ENCODE measurements around the gene ARPP21.

ARPP21 gene

DNA sequence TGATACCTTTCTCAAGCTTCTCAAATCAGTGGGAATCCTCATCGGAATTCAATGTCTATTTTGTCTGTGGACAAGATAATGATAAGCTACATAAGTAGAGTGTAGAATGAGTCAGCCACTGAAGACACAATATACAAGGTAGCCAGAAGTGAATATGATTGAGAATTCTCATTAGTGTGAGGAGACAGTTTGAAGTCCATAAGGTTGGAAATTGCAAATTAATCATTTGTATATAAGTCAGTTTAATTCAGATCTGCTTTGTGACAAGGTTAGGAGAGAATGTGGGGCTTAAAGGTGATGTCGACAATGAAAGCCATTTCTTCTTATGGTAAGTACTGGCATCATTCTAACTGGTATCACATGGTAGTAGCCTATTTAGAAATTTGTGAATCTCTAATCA is 4.2 kb downstream of the ARPP21 start:
- no peak for DNase-seq

DNA sequence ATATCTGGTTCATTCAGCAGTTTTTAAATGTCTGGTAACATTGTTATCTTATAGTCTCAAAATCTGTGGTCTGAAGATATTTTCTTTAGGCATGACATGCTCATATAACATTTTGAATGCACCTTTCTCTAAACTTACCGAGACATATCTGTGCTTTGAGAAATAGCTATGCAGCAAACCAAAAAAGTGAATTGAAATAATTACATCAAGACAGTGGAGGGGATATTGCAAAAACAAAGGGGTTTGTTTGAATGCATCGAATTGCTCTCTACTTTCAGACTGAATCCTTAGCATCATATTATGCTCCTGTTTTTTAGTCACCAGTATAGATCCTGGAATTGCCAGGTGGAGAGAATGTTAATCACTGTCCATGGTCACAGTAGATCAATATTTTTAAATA is 5.1 kb downstream of the ARPP21 start:
- DNase-seq: no peak

DNA sequence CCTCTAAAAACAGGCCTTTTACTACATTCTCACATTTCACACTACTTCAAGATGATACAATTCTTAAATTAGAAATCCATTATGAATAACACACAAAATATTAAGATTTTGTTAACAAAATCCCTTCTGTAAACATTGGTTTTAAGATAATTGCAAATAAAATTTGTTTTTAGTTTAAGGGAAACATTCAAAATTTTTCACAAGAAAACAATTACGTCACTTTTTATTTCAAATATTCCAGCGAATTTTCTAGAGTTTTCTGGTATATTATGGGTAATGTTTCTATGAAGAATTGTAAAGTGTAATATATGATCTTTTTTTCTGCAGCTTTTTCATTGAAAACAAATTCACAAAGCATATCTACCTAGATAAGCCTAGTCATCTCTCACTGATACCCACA is 5.9 kb downstream of the ARPP21 start:
- DNase-seq: no peak

DNA sequence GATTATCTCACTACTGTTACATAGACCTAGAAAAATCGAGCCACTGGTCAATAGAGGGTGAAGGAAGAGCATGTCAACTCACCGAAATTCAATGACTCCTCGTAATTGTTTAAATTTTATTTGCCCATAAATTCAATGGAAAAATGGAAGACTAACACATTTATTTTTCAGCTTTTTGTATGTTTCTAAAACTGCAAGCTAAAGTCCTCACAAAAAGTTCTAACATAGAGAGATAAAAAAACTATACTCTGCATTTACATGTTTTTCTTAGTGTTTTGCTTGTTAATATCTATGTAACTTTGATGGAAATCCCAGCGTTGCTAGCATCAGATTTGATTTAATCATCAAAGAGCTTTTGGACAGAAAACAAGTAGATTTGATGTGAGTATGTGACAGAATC is 6.8 kb downstream of the ARPP21 start:
- no peak for DNase-seq

DNA sequence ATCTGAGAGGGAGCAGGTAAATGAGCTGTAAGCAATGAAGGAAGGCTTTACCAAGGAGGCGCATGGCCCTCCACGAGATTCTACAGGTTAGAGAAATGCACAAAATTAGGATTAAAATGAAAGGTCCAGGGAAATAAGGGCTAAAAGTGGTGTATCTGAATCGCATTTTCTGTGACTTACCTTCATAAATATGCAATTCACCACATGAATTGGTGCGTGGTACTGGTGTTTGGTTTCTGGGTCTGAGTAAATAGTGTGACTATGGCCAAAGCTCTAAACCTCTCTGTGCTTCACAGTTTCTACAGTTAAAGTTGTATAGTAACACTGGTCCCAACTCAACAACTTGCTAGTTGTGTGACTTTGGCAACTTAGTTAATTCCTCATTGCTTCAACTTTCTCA is 8.1 kb downstream of the ARPP21 start:
- DNase-seq: no peak

DNA sequence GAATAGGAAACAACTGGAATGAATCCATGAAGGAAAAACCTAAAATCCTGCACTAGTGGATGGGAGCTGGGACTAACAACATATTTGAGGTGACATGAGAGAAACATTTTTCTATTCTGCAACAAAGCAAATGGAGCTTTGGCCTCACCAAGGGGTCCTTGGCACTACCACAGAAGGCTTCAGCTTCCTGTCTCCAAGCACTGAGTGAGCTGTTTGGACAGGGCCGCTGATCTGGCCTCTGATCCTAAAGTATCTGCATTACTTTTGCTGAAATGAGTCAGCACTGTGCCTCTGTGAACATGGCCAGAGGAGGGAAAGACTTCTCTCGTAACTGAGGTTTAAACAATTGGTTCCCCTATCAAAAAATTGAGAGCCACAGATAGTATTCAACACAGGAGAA is 9.0 kb downstream of the ARPP21 start:
- DNase-seq: no peak

DNA sequence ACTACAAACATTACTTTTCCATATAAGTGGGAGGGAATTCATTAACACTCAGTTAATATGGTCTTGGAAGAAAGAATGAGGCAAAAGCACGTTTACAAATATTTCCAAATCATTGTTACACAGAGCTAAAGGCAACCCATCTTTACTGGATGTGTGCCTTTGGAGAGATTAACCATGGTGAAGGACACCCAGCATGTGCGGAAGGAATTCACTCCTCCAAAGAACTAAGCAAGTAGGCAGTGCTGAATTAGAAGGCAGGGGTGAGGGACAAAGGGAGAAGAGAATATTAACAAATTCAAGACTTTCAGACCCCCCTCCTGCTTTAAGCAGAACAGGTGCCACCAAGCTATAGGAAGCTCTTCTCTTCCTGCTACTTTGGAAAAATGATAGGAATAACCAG is 10.1 kb downstream of the ARPP21 start:
- no peak for DNase-seq

DNA sequence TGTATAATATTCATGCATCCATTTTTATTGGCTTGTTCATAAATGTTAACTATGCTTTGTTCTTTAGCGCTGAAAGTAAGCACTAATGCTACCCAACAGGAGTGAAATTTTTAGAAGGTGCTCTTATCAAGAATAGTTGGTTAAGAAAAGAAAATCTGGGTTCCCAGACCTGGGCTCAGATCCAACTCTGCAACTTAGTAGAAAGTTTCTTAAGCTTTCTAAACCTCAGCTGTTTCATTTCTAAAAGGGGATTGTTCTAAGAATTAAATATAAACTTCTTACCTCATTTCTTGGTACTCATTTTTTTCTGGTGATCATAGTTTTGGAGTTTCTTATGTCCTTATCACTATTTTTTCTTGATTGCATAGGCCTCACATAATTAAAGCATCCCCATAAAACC is 12.1 kb downstream of the ARPP21 start:
- no peak for DNase-seq

DNA sequence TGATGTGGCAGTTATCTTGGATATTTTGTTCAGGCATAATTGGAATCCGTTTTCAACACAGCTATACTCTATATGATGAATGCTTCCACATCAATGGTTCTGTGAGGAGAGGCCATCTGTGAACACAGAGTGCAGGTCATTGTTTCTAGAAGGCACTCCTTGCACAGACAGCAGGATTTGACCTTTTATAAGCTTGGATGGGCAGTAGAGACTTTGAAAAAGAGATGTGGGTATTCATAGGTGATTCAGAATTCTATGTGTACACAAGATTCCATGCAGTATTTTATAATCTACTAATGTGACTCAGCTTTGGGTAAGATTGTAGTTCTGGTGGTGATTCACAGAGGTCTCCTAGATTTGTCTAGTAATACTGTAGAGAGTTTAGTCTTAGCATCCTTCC is 12.5 kb downstream of the ARPP21 start:
- no peak for DNase-seq

DNA sequence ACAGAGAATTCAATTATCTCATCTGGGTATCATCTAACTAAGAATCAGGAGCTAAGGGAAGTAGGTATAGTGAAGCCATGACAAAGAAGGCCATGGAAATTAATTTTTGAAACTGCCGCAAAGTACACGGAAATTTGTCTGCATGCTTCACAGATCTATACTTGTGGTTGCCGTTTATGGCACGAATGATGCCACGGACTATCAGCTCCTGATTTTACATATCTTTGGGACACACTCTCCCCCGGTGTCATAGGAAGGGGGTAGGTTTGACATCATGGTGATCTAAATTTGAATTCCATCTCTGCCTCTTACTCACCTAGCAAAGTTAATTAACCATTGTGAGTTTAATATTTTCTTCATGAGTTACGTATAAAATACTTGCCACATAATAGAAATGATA is 14.0 kb downstream of the ARPP21 start:
- no peak for DNase-seq

DNA sequence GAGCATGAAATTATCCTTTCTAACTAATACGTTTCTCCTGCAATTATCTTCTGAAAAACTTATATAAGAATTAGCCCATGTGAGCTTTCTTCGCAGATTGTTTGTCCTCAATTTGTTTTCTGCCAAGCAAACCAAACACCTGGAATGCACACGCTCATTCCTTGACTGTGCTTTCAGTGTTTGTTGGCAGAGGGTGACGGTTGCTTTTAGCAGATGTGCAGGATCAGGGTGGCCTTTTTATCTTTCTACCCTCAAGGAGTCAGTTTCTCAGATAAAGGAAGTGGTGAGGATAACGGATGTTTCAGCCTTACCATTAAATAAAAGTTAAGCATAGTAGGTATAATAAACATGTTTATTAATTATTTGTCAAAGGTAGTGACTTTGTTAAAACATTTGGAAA is 15.2 kb downstream of the ARPP21 start:
- DNase-seq: no peak

DNA sequence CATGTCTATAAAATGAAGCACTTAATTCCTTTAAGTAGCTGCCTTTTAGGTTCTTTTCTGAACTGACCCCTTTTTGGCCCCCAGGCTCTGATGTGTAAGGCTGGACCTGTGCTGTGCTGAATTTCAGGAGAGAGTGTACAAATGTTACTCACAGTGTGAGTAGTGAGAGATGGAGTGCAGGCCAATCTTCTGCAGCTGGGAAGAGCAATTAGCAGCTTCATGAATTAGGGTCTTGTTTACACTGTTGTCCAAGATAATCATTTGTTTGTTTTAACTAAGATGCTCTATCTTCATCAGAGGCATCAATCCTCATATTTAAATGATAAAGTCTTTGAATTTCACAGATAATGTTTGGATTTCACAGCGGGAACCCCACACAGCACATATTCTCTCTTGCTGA is 19.4 kb downstream of the ARPP21 start:
- no peak for DNase-seq

DNA sequence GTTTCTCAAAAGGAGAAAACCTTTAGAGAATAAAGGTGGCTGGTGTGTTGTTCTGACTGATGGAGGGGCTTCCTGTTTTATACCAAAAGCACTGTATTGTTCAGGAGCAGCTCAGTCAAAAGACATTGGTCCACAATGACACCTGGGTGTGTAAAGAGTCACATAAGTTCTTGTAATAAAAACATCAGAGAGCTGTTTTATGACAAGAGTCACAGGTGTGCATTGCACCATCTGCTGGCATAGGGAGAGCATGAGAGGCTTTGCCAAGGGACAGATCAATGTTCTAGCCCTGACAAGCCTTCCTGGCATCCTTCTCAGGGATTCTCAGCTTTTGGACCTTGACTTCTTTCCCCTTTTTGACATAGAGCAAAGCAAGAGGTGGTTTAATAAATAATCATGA is 20.4 kb downstream of the ARPP21 start:
- DNase-seq: no peak

DNA sequence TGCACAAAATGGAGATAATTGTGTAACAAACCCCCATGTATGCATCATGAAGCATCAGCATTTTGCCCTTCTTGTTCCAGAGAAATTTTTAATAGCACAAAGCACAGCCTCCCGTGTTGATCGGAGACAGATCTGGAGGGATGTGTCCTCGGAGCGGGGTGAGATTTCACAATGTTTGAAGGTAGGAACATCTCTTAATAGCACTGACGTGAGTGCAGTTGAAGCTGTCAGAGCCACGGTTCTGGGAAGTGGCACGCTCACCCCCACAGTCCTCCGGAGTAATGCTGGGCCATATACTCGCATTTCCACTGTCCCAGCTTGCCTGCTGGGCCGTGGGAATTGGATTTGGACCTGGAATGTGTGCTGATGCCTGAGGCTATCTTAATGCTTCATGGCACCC is 24.1 kb downstream of the ARPP21 start:
- DNase-seq: no peak

DNA sequence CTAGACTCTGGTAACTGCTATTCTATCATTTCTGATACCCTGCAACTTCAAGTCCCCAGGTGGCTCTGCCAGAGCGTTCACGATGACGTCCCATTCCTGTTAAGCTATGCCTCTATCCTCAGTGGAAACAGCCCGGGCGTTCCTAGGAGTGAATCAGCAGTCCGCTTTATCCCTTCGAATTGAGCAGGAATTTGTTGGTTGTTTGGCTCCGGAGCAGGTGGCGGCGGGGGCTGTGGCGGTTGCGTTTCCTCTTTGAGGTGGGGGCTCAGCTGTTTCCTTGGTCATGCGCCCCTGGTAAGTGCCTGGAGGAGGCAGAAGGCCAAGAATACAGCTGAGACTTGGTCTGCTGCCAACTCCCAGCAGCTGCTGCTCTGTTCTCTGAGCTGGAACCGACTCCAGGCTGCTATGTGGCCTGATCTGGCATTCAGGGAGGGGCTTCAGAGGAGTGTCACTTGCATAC is 25.2 kb downstream of the ARPP21 start:
- DNase-seq: no peak

DNA sequence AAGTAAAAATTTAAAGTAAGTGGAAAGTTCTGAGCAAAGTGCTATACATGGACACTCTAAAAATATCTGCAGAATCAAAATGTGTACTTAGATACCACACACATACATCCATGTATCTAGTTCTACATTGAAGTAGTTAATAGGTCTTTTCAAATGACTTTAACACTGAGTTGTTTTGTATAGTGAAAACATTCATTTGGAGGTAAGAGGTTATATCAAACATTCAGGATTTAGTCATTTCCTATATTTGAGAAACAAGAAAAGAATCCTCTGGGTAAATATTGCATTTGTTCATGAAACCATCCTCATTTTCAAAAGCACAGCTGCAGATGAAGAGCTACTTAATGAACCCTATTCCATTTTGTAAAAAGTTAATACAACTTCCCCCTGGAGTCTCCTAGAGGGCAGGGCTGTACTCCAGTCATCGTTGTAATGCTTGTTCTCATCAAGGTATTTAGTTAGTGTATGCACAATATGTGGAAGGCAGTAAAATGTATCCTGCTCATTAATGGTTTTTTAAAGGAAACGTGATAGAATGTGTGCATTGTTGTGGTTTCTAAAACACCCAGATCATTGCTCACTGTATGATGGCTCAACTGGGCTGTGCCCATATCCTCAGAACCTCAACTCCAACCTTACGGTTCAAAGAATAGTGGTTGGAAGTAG is 26.2 kb downstream of the ARPP21 start:
- no peak for DNase-seq

DNA sequence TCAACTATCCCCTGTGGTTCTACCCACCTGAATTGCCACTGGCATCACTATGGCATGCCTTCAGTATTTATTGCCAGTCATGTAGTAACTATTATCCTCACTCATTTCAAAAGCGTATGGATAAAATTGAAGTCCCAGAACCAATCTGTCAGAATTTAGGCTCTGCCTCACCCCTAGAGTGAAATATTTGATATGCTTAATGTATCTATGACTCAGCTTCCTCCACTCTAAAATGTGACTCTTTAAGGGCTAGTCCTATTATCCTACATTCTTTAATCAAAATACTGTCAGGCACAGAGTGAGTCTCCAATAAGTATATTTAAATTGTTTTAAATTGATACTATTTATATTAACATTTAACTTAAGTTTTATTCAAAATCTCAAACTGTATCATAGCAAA is 27.6 kb downstream of the ARPP21 start:
- DNase-seq: no peak

DNA sequence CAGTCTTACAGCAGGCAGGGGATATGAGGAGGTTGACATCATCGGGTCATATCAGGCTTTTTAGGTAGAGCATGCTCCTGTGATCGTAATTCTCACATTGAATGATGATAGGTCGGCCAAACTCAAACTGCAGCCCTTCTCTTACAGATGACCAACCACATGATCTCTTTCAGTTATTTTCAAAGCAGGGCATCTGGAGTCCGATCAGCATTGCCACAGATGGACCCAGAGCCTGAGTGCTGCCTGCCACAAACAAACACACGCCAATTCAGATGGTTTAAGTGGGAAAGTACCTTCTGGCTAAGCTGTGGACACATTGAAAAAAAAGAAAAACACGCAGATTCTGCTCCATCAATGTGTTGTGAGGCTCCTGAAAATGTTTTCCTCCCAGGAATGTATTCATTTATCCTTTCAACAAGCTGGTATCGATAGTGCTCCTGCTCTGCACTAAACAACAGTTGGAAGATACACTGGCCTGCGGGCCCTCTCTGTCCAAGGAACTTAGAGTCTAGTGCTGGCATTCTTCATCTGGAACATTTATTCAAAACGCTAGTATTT is 31.2 kb downstream of the ARPP21 start:
- DNase-seq: no peak

DNA sequence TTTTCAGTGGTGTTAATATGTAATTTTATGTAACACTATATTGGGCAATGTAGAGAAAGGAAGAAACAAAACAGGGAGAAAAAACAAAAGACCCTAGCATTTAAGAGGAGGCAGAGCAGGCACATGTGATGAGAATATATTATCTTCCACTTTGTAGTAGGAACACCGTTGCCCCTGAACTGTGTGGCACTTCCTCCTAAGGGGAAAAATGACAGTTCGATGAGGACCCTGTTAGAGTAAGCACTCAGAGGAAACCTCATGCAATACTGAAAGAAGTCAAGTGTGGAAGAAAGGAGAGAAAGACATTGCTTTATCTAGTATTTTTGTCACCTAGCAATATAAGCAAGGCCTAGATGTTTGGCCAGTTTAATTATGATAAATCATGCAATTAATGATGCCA is 32.2 kb downstream of the ARPP21 start:
- DNase-seq: no peak

DNA sequence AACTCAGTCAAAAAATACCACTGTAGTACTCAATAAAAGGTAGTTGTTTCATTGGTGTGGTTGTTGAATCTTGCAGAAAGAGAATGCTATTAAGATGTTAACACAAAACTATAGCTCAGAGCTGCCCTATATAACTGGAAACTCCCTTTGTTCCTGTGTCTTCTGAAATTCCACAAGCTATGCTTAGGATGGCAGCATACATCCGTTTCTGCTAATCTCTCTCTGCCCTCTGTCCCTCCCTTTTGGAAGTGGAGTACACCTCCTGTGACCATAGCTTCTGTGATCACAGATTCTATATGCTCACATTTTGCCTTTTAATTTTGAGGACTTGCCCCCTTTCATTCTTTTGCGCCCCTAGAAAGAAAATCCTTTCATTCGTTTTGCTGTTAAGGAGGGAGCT is 33.7 kb downstream of the ARPP21 start:
- DNase-seq: no peak

DNA sequence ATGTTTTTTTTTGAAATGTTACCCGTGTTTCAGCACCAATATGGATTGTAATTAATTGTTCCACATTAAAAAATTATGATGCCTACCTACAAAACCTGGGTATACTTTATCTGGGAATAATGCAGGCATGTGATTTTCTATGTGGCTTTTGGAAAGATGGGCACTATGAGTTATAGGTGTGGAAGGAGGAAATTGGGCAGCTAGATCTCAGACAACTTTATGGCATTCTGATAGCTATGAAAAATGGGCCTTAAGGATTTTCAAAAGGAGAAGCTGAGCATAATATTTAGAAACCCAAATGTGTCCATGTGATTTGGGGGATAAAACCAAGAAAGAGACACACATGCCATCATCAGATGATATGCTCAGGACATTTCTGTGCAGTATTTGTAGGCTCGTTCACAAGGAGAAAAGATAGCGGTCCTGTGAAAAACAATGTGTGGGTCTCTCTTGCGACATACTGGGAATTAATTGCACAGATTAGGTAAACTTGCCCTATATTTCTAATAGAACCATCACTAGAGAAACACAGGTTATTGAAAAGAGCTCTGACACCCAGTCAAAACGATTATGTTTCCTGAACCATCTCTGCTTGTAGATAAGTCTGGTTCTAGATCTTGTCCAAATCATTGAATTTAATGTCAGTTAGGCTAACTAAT is 35.3 kb downstream of the ARPP21 start:
- DNase-seq: no peak

DNA sequence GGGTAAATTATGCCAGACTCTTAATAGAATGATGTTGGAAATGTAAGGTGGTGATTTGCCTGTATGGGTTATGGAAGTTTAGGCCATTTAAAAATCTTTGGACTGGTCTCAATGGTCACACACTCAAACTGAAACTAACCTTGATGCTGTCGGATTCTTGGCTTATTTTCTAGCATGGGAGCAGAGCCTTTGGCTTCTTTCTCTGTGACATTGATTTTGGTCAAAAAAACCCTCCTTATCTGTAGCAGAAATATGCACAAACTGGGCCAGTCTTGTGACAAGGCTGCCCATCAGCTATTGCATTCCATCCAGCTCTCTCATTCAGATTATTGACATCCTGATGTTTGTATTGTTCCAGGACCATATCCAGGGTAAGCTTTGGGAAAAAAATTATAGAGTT is 35.9 kb downstream of the ARPP21 start:
- DNase-seq: no peak

DNA sequence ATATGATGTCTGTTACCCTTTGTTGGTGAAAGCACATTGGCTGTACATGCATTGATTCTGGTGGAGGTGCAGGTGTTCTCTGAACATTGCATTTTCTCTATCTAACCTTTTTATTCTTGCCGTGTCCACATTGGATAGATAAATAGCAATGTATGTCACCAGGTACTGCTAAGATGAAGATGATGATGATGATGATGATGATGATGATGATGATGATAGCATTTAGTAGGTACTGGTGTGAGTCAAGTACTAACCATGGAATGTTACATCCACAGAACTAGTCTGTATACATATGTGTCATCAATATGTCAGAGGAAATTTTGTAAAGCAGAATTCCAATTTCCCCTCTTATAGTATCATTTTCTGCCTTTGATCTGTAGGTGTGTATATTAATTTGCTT is 36.3 kb downstream of the ARPP21 start:
- DNase-seq: no peak

DNA sequence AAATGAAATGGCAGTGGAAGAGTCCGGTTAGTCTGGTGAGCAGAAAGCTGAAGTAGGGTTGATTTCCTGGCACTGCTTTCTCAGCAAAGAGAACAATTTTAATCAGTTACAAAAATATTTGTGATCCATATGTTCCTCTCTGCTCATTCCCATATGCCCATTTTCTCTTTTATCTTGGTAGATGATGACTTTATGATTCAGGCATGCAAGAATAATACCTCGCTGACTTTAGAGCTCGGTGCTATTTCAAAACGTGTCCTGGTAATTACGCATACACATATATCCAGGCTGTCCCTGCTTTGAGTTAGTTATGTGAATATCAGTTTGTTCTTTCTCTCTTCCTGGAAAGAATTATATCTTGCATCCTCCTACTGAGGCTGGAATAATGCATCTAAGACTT is 38.5 kb downstream of the ARPP21 start:
- no peak for DNase-seq

DNA sequence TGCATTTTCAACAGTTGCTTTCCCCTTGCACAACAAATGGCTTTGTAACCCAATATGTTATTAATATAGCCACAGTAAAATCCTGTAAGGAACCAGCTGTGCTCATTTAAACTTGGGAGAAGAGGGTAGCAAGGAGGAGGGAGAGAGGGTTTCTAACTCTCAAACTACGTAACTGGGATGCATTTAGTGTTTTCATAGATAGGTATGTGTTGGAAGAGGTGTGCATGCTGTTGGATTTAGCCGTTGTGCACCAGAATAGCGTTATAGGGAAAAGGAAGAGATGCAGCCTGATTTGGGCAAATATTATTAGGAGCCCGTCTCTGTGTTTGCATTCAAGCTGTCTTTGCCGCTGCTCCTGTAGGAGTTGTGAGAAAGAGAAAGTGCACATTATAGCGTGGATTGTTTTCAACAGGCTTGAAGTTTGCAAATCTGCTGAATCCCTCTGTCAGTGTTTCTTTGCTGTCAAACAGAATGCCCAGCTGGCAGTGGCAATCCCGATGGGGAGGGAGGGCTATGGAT is 39.4 kb downstream of the ARPP21 start:
- no peak for DNase-seq

Measured in EL (cell line).